ENCODE measurements around the gene UBC. TPM values are rescaled to one million over a fixed set of nuclear protein-coding genes. Genes with fewer than 3 reads are reported as not detected.

UBC gene
- total RNA-seq, 1 experiment from 2014 or later: 748 TPM

GRCh38 chr12:124906606-124907261 is 7.7 kb downstream of the UBC start:
- H3K9me3 ChIP-seq (ENCODE audit: insufficient read depth, low read depth): no peaks in the 10 kb centered on the region

GRCh38 chr12:124904306-124905098 is 9.9 kb downstream of the UBC start:
- POLR2A ChIA-PET (ENCODE audit: unreplicated experiment): interaction anchor here (0.5 to 0.6 kb wide), 3 partner anchors 12 to 236 kb away, joined by 4 to 5 read pairs (median 4); no protein-coding TSS in a partner anchor
- peak; percentile 75 to 87 for DNase-seq
- CTCF ChIA-PET: interaction anchor here (0.6 to 3.0 kb wide), 3 partner anchors 16 to 66 kb away, joined by 3 to 37 read pairs (median 11); no protein-coding TSS in a partner anchor
- Histone ChIP-seq H2AFZ (peak overlapping the region; percentile 72), H3K9me2 (ENCODE audit: insufficient read depth) (no peaks in the 10 kb centered on the region), H3K9me3 (ENCODE audit: insufficient read depth, low read depth) (no peaks in the 10 kb centered on the region), H3K27ac (peak overlapping the region; percentile 49), H3K79me2 (ENCODE audit: low read depth) (no peaks in the 10 kb centered on the region), H4K20me1 (ENCODE audit: insufficient read depth) (no peaks in the 10 kb centered on the region; the same call in 1 of the 2 replicates), H3K4me1 (replicated peaks; ENCODE audit: insufficient read depth) (peaks cover 18% of the 10 kb centered on the region), H3K27me3 (ENCODE audit: insufficient read depth, low read depth) (no peaks in the 10 kb centered on the region), H3F3A (ENCODE audit: insufficient read depth, low read depth) (peaks cover 38% of the 10 kb centered on the region), H3K4me2 (peak overlapping the region; percentile 64), H3K36me3 (ENCODE audit: low read depth) (no peaks in the 10 kb centered on the region), H3K4me3 (peak overlapping the region; percentile 11; the same call in 1 of the 2 replicates)
- intact Hi-C loops (cut with micrococcal nuclease; ENCODE audit: unreplicated experiment): loop anchor here (5.0 to 10.0 kb wide), 2 partner anchors 280 to 498 kb away; partner anchors contain the start of gene TMEM132B
- TF ChIP-seq EZH2 (IDR thresholded peaks at IDR 0.05; ENCODE audit: low read depth) (no peak), CTCF (conservative IDR thresholded peaks at IDR 0.05) (no peak)
- BruUV-seq (replicated peaks): no TSS peak

More at GRCh38 chr12:124906606-124907261, 7.7 kb downstream of the UBC start:
- Histone ChIP-seq H3K4me1 (replicated peaks; ENCODE audit: insufficient read depth) (peaks cover 40% of the 10 kb centered on the region), H3K4me2 (peak overlapping the region; percentile 18; the same call in 1 of the 2 replicates), H2AFZ (no peak overlapping the region), H3K36me3 (ENCODE audit: low read depth) (peaks cover 12% of the 10 kb centered on the region), H4K20me1 (ENCODE audit: insufficient read depth) (peaks cover 21% of the 10 kb centered on the region), H3K9me2 (ENCODE audit: insufficient read depth) (no peaks in the 10 kb centered on the region), H3K79me2 (ENCODE audit: low read depth) (peaks cover 20% of the 10 kb centered on the region), H3K4me3 (no peak overlapping the region), H3F3A (ENCODE audit: insufficient read depth, low read depth) (peaks cover 58% of the 10 kb centered on the region), H3K27me3 (ENCODE audit: insufficient read depth, low read depth) (no peaks in the 10 kb centered on the region), H3K27ac (no peak overlapping the region)
- no TSS peak for BruUV-seq (replicated peaks)
- DNase-seq: peak; percentile 86 to 87
- TF ChIP-seq EZH2 (IDR thresholded peaks at IDR 0.05; ENCODE audit: low read depth) (no peak), CTCF (conservative IDR thresholded peaks at IDR 0.05) (peak; percentile 97)
- ChIA-PET CTCF (interaction anchor here (0.5 to 3.0 kb wide), 12 partner anchors 9 to 870 kb away, joined by 3 to 37 read pairs (median 5); no protein-coding TSS in a partner anchor), POLR2A (ENCODE audit: unreplicated experiment) (interaction anchor here (0.5 to 1.2 kb wide), 3 partner anchors 22 to 70 kb away, joined by 3 to 6 read pairs (median 5); no protein-coding TSS in a partner anchor)
- intact Hi-C loops (cut with micrococcal nuclease; ENCODE audit: unreplicated experiment): loop anchor here (1.0 to 10.0 kb wide), 3 partner anchors 34 to 496 kb away; partner anchors contain the start of gene TMEM132B

GRCh38 chr12:124902916-124903315 is 11.5 kb downstream of the UBC start:
- ChIA-PET CTCF (interaction anchor here (0.6 to 0.9 kb wide), 2 partner anchors 37 to 1602 kb away, joined by 3 read pairs; no protein-coding TSS in a partner anchor), POLR2A (ENCODE audit: unreplicated experiment) (no interaction called here)
- no peaks in the 10 kb centered on the region for H4K20me1 ChIP-seq (ENCODE audit: insufficient read depth)
- H3K9me2 ChIP-seq (ENCODE audit: insufficient read depth): no peaks in the 10 kb centered on the region
- no peak for DNase-seq
- no TSS peak for BruUV-seq (replicated peaks)
- H3K9me3 ChIP-seq (ENCODE audit: insufficient read depth, low read depth): no peaks in the 10 kb centered on the region
- no peak overlapping the region for H3K4me3 ChIP-seq
- TF ChIP-seq CTCF (conservative IDR thresholded peaks at IDR 0.05) (no peak), EZH2 (IDR thresholded peaks at IDR 0.05; ENCODE audit: low read depth) (no peak)
- intact Hi-C loops (cut with micrococcal nuclease; ENCODE audit: unreplicated experiment): loop anchor here (10.0 kb wide), 1 partner anchor 282 kb away; the partner anchor contains the start of gene TMEM132B
- no peak overlapping the region for H3K4me2 ChIP-seq
- H3K4me1 ChIP-seq (replicated peaks; ENCODE audit: insufficient read depth): peaks cover 17% of the 10 kb centered on the region
- H3F3A ChIP-seq (ENCODE audit: insufficient read depth, low read depth): peaks cover 22% of the 10 kb centered on the region
- no peak overlapping the region for H3K27ac ChIP-seq
- H3K36me3 ChIP-seq (ENCODE audit: low read depth): no peaks in the 10 kb centered on the region
- H3K79me2 ChIP-seq (ENCODE audit: low read depth): no peaks in the 10 kb centered on the region
- no peak overlapping the region for H2AFZ ChIP-seq
- H3K27me3 ChIP-seq (ENCODE audit: insufficient read depth, low read depth): no peaks in the 10 kb centered on the region
